H9 (cell line): ENCODE measurements around the gene SHISA4. TPM values are rescaled to one million over a fixed set of nuclear protein-coding genes. Genes with fewer than 3 reads are reported as not detected.

Source experiments
- DNase-seq: peaks from one replicate; pipeline ENCODE4 v3.0.0-alpha.2; 2017
- H2AFZ ChIP-seq: one replicate; pipeline ENCODE4 v1.6.1; 2013; ENCODE audit warnings: mild to moderate bottlenecking, low read length, control low read depth, moderate library complexity
- H2AK5ac ChIP-seq: 2 replicates; pipeline ENCODE4 v1.6.1; 2013; ENCODE audit warnings: low read length, control low read depth, mixed read lengths; ENCODE audit not compliant: insufficient read length
- H2BK120ac ChIP-seq: one replicate; pipeline ENCODE4 v1.6.1; 2013; ENCODE audit warnings: low read depth, mild to moderate bottlenecking, low read length, control low read depth, inconsistent platforms; ENCODE audit not compliant: poor library complexity, severe bottlenecking
- H2BK12ac ChIP-seq: 2 replicates; pipeline ENCODE4 v1.6.1; 2013; ENCODE audit warnings: low read length, control low read depth, mixed read lengths, low read depth; ENCODE audit not compliant: insufficient read length
- H2BK15ac ChIP-seq: 2 replicates; pipeline ENCODE4 v1.6.1; 2013; ENCODE audit warnings: low read depth, low read length, control low read depth
- H2BK20ac ChIP-seq: one replicate; pipeline ENCODE4 v1.6.1; 2013; ENCODE audit warnings: low read depth, mild to moderate bottlenecking, low read length, control low read depth, inconsistent platforms; ENCODE audit not compliant: poor library complexity, severe bottlenecking
- H2BK5ac ChIP-seq: 2 replicates; pipeline ENCODE4 v1.6.1; 2013; ENCODE audit warnings: low read length, control low read depth, mixed read lengths; ENCODE audit not compliant: insufficient read length
- H3K14ac ChIP-seq: 2 replicates; pipeline ENCODE4 v1.6.1; 2013; ENCODE audit warnings: low read length, control low read depth; ENCODE audit not compliant: insufficient read depth
- H3K18ac ChIP-seq: 2 replicates; pipeline ENCODE4 v1.6.1; 2013; ENCODE audit warnings: low read depth, mild to moderate bottlenecking, mixed read lengths, low read length, control low read depth; ENCODE audit not compliant: insufficient read length
- H3K23ac ChIP-seq: 2 replicates; pipeline ENCODE4 v1.6.1; 2013; ENCODE audit warnings: low read length, control low read depth, mixed read lengths, low read depth; ENCODE audit not compliant: insufficient read length
- H3K23me2 ChIP-seq: 2 replicates; pipeline ENCODE4 v1.6.1; 2013; ENCODE audit warnings: low read depth, mild to moderate bottlenecking, mixed read lengths, low read length, control low read depth; ENCODE audit not compliant: insufficient read length, poor library complexity, severe bottlenecking
- H3K27ac ChIP-seq: 2 replicates; pipeline ENCODE4 v1.5.1; 2013; ENCODE audit warnings: low read length, control low read depth, mixed read lengths, low read depth; ENCODE audit not compliant: insufficient read length
- H3K27me3 ChIP-seq: 2 replicates; pipeline ENCODE4 v1.6.1; 2013; ENCODE audit warnings: low read length, control low read depth, inconsistent platforms; ENCODE audit not compliant: insufficient read depth
- H3K4ac ChIP-seq: 2 replicates; pipeline ENCODE4 v1.6.1; 2013; ENCODE audit warnings: low read depth, mild to moderate bottlenecking, control low read depth, inconsistent platforms, low read length, moderate library complexity
- H3K4me1 ChIP-seq: 2 replicates; pipeline ENCODE4 v1.6.1; 2013; ENCODE audit warnings: low read length, control low read depth, inconsistent platforms; ENCODE audit not compliant: insufficient read depth
- H3K4me2 ChIP-seq: 2 replicates; pipeline ENCODE4 v1.6.1; 2013; ENCODE audit warnings: low read length, control low read depth, mixed read lengths; ENCODE audit not compliant: insufficient read length, insufficient read depth
- H3K56ac ChIP-seq: 2 replicates; pipeline ENCODE4 v1.6.1; 2013; ENCODE audit warnings: low read depth, mild to moderate bottlenecking, mixed read lengths, low read length, control low read depth; ENCODE audit not compliant: insufficient read length
- H3K79me1 ChIP-seq: 2 replicates; pipeline ENCODE4 v1.6.1; 2013; ENCODE audit warnings: low read depth, mild to moderate bottlenecking, moderate library complexity, low read length, control low read depth, inconsistent platforms; ENCODE audit not compliant: insufficient read depth, poor library complexity, severe bottlenecking
- H3K79me2 ChIP-seq: 2 replicates; pipeline ENCODE4 v1.6.1; 2013; ENCODE audit warnings: low read length, control low read depth, inconsistent platforms; ENCODE audit not compliant: insufficient read depth
- H3K9ac ChIP-seq: 2 replicates; pipeline ENCODE4 v1.6.1; 2013; ENCODE audit warnings: low read length, control low read depth, mixed read lengths; ENCODE audit not compliant: insufficient read length; ENCODE audit errors: extremely low read depth
- H3K9me3 ChIP-seq: one replicate; pipeline ENCODE4 v1.6.1; 2013; ENCODE audit warnings: low read depth, low read length, inconsistent platforms; ENCODE audit not compliant: control insufficient read depth
- H3T11ph ChIP-seq: one replicate; pipeline ENCODE4 v1.6.1; 2013; ENCODE audit warnings: mild to moderate bottlenecking, low read length, control low read depth, inconsistent platforms
- H4K20me1 ChIP-seq: one replicate; pipeline ENCODE4 v1.6.1; 2013; ENCODE audit not compliant: control insufficient read depth, insufficient read length, insufficient read depth
- H4K5ac ChIP-seq: 2 replicates; pipeline ENCODE4 v1.6.1; 2013; ENCODE audit warnings: low read depth, mild to moderate bottlenecking, mixed read lengths, low read length, control low read depth; ENCODE audit not compliant: insufficient read length
- H4K8ac ChIP-seq: replicated peaks from 2 replicates; pipeline ENCODE4 v1.6.1; 2013; ENCODE audit warnings: low read length, control low read depth, mixed read lengths, low read depth; ENCODE audit not compliant: insufficient read length
- H4K91ac ChIP-seq: 2 replicates; pipeline ENCODE4 v1.6.1; 2013; ENCODE audit warnings: low read depth, mild to moderate bottlenecking, moderate library complexity, mixed read lengths, low read length, control low read depth; ENCODE audit not compliant: insufficient read length
- H3K27ac Mint-ChIP-seq, 3 experiments: 2 replicates in 2 of 3; 3 replicates in 1 of 3; pipeline ENCODE4 v1.8.0; 2020 to 2021; ENCODE audit warnings: mixed read lengths in 3 of 3, mild to moderate bottlenecking in 1 of 3, moderate library complexity in 1 of 3
- H3K27me3 Mint-ChIP-seq: 2 replicates; pipeline ENCODE4 v1.8.0; 2021; ENCODE audit warnings: low read depth, mild to moderate bottlenecking, moderate library complexity, mixed read lengths
- H3K36me3 Mint-ChIP-seq, 3 experiments: 2 replicates in 2 of 3; 3 replicates in 1 of 3; pipeline ENCODE4 v1.8.0; 2020 to 2021; ENCODE audit warnings: low read depth in 3 of 3, mixed read lengths in 3 of 3; ENCODE audit not compliant: insufficient read depth in 1 of 3
- H3K4me1 Mint-ChIP-seq, 2 experiments: 2 replicates each; pipeline ENCODE4 v1.8.0; 2020; ENCODE audit warnings: mixed read lengths in 2 of 2
- H3K4me3 Mint-ChIP-seq, 2 experiments: 2 replicates in 1 of 2; 3 replicates in 1 of 2; pipeline ENCODE4 v1.8.0; 2020 to 2021; ENCODE audit warnings: mild to moderate bottlenecking in 2 of 2, mixed read lengths in 2 of 2, moderate library complexity in 1 of 2
- H3K9me3 Mint-ChIP-seq, 2 experiments: 2 replicates in 1 of 2; 3 replicates in 1 of 2; pipeline ENCODE4 v1.8.0; 2020; ENCODE audit warnings: mild to moderate bottlenecking in 2 of 2, mixed read lengths in 2 of 2, moderate library complexity in 1 of 2
- WGBS: extraction: QIAGEN DNeasy Blood & Tissue Kit; methylation state at CpG from one replicate; pipeline ENCODE4 v1.1.7; 2013; ENCODE audit warnings: missing lambda C conversion rate, low lambda C conversion rate, mixed read lengths; ENCODE audit not compliant: insufficient read length; ENCODE audit errors: extremely low coverage; 5-methylcytosine and 5-hydroxymethylcytosine counted together
- total RNA-seq: library from RNA; stranded (reverse); gene quantifications from 2 replicates; pipeline ENCODE4 v1.2.1, GENCODE V29; 2021
- TF ChIP-seq, protein P1 (sequence below): fragments of 200-600 bp; sonication (generic); conservative IDR thresholded peaks from 3 replicates; pipeline ENCODE4 v1.8.0; 2021; ENCODE audit warnings: antibody characterized with exemption, mild to moderate bottlenecking

SHISA4 gene
- total RNA-seq, 1 experiment from 2014 or later = 6.3 TPM

DNA sequence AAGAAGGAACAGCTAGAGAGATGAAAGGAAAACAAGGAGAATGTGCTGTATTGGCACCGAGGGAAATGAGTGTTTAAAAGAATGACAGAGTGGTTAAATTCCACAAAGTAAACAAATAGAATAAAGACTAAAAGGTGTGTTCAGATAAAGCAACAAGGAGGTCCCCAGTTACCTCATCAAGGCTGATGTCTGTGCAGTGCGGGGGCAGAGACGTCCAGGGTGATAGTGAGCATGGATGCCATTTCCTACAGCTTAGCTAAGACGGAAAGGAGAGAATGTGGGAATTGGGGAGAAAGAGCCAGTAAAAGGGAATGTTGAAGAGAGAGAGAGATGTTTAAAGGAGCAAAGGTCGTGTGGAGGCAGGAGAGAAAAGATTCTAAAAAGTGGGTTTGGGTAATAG is 42.1 kb downstream of the SHISA4 start:
- H2AK5ac ChIP-seq = no peak overlapping the region
- Mint-ChIP-seq H3K27me3 (peaks cover 2% of the 10 kb centered on the region; the same call in 1 of the 2 replicates), H3K9me3 (no peaks in the 10 kb centered on the region), H3K36me3 (no peaks in the 10 kb centered on the region), H3K4me1 (no peaks in the 10 kb centered on the region), H3K4me3 (no peak overlapping the region), H3K27ac (no peak overlapping the region)
- no peaks in the 10 kb centered on the region for H3K23me2 ChIP-seq
- H3K4ac ChIP-seq = no peak overlapping the region
- H2BK120ac ChIP-seq = no peak overlapping the region
- H3K14ac ChIP-seq = no peak overlapping the region
- no peak for DNase-seq
- H4K91ac ChIP-seq = no peak overlapping the region
- no peak overlapping the region for H2BK12ac ChIP-seq
- H2BK15ac ChIP-seq = no peak overlapping the region
- no peak overlapping the region for H3K27ac ChIP-seq
- no peaks in the 10 kb centered on the region for H3K79me2 ChIP-seq
- H2BK20ac ChIP-seq = no peak overlapping the region
- no peak overlapping the region for H3T11ph ChIP-seq
- TF ChIP-seq, protein P1, sequence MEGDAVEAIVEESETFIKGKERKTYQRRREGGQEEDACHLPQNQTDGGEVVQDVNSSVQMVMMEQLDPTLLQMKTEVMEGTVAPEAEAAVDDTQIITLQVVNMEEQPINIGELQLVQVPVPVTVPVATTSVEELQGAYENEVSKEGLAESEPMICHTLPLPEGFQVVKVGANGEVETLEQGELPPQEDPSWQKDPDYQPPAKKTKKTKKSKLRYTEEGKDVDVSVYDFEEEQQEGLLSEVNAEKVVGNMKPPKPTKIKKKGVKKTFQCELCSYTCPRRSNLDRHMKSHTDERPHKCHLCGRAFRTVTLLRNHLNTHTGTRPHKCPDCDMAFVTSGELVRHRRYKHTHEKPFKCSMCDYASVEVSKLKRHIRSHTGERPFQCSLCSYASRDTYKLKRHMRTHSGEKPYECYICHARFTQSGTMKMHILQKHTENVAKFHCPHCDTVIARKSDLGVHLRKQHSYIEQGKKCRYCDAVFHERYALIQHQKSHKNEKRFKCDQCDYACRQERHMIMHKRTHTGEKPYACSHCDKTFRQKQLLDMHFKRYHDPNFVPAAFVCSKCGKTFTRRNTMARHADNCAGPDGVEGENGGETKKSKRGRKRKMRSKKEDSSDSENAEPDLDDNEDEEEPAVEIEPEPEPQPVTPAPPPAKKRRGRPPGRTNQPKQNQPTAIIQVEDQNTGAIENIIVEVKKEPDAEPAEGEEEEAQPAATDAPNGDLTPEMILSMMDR = no peak
- H3K79me1 ChIP-seq = no peaks in the 10 kb centered on the region
- no peaks in the 10 kb centered on the region for H4K20me1 ChIP-seq
- no peak overlapping the region for H3K56ac ChIP-seq
- H3K4me1 ChIP-seq = no peaks in the 10 kb centered on the region
- no CpG with 5 or more reads among the region's 5 CpGs for WGBS
- no peaks in the 10 kb centered on the region for H3K9me3 ChIP-seq
- no peak overlapping the region for H3K23ac ChIP-seq
- no peaks in the 10 kb centered on the region for H3K27me3 ChIP-seq
- no peak overlapping the region for H4K5ac ChIP-seq
- no peak overlapping the region for H2BK5ac ChIP-seq
- H2AFZ ChIP-seq = no peak overlapping the region
- H3K9ac ChIP-seq = no peak overlapping the region
- H3K4me2 ChIP-seq = no peak overlapping the region
- no peak overlapping the region for H3K18ac ChIP-seq
- no peak overlapping the region for H4K8ac ChIP-seq
